Adrenal gland (tissue), 5 donors: ENCODE data around the gene RAB29.

Source experiments
- POLR2A ChIP-seq, 2 donors: fragments of 450-650 bp; IDR thresholded peaks; one replicate each; pipeline ENCODE4 v1.6.1; 2017; ENCODE audit warnings: antibody characterized with exemption in 2 of 2, mild to moderate bottlenecking in 2 of 2, moderate library complexity in 1 of 2
- TF ChIP-seq, protein P1 (sequence below), 6 experiments: fragments of 450-650 bp in 4 of 6; fragments of 200-600 bp in 2 of 6; sonication (generic) in 1 of 6; IDR thresholded peaks; 1 replicate in 5 of 6; 2 replicates in 1 of 6; pipeline versions ENCODE4 v1.5.1 to v1.8.0; 2016 to 2021; ENCODE audit warnings: antibody characterized with exemption in 6 of 6, mild to moderate bottlenecking in 2 of 6, moderate library complexity in 1 of 6
- donor health status: DM: no; HTN: no; CAD: no.

- TF ChIP-seq, protein P1, sequence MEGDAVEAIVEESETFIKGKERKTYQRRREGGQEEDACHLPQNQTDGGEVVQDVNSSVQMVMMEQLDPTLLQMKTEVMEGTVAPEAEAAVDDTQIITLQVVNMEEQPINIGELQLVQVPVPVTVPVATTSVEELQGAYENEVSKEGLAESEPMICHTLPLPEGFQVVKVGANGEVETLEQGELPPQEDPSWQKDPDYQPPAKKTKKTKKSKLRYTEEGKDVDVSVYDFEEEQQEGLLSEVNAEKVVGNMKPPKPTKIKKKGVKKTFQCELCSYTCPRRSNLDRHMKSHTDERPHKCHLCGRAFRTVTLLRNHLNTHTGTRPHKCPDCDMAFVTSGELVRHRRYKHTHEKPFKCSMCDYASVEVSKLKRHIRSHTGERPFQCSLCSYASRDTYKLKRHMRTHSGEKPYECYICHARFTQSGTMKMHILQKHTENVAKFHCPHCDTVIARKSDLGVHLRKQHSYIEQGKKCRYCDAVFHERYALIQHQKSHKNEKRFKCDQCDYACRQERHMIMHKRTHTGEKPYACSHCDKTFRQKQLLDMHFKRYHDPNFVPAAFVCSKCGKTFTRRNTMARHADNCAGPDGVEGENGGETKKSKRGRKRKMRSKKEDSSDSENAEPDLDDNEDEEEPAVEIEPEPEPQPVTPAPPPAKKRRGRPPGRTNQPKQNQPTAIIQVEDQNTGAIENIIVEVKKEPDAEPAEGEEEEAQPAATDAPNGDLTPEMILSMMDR (IDR thresholded peaks at IDR 0.05): peak in 4 of 6 experiments; percentile 22 to 43 (median 31)
- peak; percentile 35 to 92 for TF ChIP-seq POLR2A (IDR thresholded peaks at IDR 0.05)
Observed at GRCh38 chr1:205750138-205751035, 24.9 kb downstream of the RAB29 start, which contains the start of gene NUCKS1.
